ENCODE results near the gene H19.

H19 gene

DNA sequence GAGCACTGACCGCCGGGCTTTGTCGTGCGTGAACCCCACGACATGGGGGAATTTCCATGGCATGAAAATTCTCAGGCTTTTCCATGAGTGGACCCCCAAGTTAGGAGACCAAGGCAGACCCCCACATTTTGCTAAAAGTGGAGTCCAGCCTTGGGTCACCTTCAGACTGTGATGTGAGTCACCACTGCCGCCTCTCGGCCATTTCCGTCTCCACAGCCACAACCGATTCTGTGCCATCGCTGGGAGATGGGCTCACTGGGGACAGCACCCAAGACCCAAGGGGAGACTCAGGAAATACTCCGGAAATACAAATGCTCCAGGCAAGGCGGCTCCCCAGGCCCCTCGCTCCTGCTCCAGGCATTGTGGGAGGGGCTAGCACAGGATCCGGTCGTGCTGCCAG, 1.2 kb upstream of the H19 start:
- in situ Hi-C loops (cut with HindIII; ENCODE audit: low pct_unique_long_range_greater_than_20kb, low sequenced_read_pairs) = no loop called here
- no peak for TF ChIP-seq JUND (IDR thresholded peaks at IDR 0.05; ENCODE audit: low read depth)
- no peak for DNase-seq (ENCODE audit: low read depth in 1 of 2, low spot score in 1 of 2)

DNA sequence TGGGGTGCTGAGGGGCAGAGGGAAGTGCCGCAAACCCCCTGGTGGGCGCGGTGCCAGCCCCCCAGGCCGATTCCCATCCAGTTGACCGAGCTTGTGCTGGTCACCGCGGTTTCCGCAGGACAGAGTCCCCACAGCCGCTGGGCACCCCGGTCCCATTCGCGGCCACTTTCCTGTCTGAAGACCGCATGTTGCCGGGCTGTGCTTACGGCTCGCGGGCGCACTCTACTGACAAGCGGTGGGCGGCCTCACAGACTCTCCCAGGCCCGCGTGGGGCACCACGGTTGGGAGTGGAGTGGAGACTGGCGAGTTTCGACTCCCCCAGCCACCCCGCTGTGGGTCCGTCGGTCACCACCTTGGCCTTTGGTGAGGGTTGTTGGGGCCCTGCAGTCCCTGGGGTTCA, 648 bp upstream of the H19 start:
- TF ChIP-seq JUND (IDR thresholded peaks at IDR 0.05; ENCODE audit: low read depth) = no peak
- in situ Hi-C loops (cut with HindIII; ENCODE audit: low pct_unique_long_range_greater_than_20kb, low sequenced_read_pairs) = no loop called here
- DNase-seq (ENCODE audit: low read depth in 1 of 2, low spot score in 1 of 2) = no peak

DNA sequence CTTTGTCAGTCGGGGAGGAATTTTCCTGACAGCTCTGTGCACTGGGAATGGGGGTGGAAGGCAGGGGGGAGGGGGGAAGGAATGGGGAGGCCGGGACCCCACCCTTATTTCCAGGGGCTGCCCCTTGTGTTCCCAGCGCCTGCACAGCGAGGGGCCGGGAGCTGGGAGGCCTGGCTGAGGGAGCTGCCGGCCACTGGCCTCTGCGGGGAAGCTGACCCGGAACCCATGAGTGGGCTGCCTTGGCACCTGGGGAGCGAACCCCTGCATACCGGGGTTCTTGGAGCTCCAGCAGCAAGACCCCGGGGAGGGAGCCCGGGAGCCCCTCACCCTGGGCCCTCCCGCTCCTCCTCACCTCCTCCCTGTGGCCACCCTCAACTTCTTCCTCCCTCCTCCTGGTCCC, 3.5 kb downstream of the H19 start:
- DNase-seq (ENCODE audit: low read depth in 1 of 2, low spot score in 1 of 2) = no peak
- in situ Hi-C loops (cut with HindIII; ENCODE audit: low pct_unique_long_range_greater_than_20kb, low sequenced_read_pairs) = no loop called here
- no peak for TF ChIP-seq JUND (IDR thresholded peaks at IDR 0.05; ENCODE audit: low read depth)

DNA sequence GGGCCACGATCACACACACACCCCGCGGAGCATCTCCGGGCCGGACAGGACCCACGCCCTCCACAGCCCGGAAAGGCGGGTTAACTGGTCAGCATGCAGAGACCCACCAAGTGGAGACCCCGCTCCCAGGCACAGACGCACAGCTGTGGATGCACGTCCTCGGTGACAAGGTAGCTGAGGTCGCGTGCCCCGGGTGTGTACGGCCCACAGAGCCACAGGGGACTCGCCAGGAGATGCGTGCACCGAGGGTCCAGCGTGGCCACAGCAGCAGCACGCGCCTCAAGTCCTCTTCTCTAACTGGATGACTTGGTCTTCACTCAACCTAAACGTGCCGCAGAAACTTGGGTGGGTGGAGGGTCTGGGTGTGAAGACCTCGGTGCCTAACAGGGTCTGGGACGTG, 5.5 kb downstream of the H19 start:
- TF ChIP-seq JUND (IDR thresholded peaks at IDR 0.05; ENCODE audit: low read depth) = no peak
- DNase-seq (ENCODE audit: low read depth in 1 of 2, low spot score in 1 of 2) = no peak

DNA sequence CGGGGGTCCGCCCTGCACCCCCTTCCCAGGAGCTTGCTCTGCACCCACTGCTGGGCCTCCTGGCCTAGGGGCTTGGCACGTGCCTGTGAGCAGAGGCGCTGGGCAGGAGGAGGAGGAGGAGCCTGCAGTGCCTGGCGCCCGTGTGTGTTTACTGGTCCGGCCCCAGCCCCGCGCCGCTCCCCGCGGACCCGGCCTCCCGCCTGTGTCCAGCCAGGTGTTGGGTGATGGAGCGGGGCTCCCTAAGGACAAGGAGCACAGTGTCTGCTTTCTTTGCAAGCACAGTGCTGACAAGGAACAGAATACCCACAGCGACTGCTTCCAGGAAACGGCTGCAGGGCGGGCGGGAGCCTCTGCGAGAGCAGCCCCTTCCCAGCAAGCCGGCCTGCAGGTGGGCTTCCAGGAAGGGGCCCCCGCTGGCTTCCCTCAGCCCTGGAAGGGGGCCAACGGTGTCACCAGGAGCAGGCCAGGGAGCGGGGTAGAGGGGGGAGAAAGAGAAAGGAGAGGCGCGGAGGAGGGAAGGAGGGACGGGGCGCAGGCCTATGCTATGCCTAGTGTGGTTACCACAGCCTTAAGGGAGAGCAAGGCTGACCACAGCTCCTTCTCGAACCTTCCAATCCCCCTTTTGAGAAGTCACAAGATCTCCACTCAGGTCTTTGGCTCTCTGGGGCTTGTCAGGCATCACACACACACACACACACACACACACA, 6.6 kb downstream of the H19 start:
- no peak for DNase-seq (ENCODE audit: low read depth in 1 of 2, low spot score in 1 of 2)
- no peak for TF ChIP-seq JUND (IDR thresholded peaks at IDR 0.05; ENCODE audit: low read depth)
- in situ Hi-C loops (cut with HindIII; ENCODE audit: low pct_unique_long_range_greater_than_20kb, low sequenced_read_pairs) = no loop called here

More for the DNA sequence above, 5.5 kb downstream of the H19 start:
- in situ Hi-C loops (cut with HindIII; ENCODE audit: low pct_unique_long_range_greater_than_20kb, low sequenced_read_pairs) = no loop called here

DNA sequence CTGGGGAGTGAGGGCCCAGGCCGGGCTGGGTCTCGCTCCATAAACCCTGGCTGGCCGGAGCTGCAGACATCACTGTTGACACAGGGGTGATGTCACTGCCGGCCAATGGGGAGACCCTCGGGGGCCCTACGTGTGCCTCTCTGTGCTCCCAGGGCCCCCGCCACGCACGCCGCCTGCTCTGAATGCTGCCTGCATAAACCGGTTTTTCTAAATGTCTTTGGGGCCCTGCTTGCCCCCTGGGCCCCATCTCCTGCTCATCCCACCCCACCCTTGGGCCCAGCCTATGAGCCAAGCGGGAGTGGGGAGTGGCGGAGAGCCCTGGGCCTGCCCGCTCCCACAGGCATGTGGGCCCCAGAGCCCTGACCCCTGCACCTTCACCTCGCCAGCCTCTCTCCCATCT, 7.7 kb downstream of the H19 start:
- in situ Hi-C loops (cut with HindIII; ENCODE audit: low pct_unique_long_range_greater_than_20kb, low sequenced_read_pairs) = no loop called here
- DNase-seq (ENCODE audit: low read depth in 1 of 2, low spot score in 1 of 2) = no peak
- TF ChIP-seq JUND (IDR thresholded peaks at IDR 0.05; ENCODE audit: low read depth) = no peak

DNA sequence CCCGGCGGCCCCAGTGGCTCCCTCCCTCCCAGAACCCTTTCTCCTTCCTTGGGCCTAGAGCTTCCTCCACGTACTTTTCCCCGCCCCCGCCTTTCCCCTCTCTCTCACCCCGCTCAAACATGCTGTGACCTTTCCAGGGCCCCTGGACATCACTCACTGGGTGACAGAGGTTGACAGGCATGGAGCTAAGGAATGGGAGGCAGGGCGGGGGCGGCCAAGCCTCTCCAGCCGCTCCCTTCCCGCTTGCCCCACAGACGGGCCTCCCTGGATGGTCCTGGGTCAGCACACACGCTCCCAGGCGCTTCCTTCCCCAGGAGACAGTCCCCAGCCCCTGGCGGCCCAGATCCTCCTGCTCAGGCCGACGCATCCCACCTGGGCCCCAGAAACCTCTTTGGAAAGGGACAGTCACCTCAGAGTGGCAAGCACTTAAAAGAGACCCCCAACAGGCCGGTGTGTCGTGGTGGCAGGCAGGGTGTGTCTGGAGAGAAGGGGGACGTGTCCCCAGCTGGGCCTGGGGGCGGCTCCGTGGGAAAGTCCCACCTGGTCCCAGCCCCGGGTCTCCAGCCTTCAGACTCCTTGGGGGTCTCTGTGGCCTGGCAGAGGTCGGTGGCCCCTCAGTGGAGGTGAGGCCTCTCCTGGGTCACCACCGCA, 8.8 kb downstream of the H19 start:
- in situ Hi-C loops (cut with HindIII; ENCODE audit: low pct_unique_long_range_greater_than_20kb, low sequenced_read_pairs) = no loop called here

DNA sequence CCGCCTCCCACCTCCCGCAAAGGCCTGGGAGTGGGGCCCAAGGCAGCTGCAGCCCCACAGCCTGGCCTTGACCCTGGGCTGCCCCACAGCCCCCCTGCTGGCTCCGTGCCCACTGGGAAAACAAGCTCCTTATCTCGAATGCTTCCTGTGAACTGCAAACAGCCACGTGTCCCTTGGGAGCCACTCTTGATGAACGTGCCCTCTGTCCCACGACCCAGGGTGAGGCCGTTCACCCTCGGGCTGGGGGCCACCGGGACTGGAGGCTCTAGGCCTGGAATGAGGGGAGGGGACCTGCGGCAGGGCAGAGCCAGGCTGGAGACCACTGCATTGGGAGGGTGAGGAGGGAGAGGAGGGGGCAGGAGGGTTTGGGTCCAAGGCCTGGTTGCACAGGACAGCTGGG, 9.5 kb downstream of the H19 start:
- in situ Hi-C loops (cut with HindIII; ENCODE audit: low pct_unique_long_range_greater_than_20kb, low sequenced_read_pairs) = no loop called here
- TF ChIP-seq JUND (IDR thresholded peaks at IDR 0.05; ENCODE audit: low read depth) = no peak

More for the DNA sequence above, 8.8 kb downstream of the H19 start:
- TF ChIP-seq JUND (IDR thresholded peaks at IDR 0.05; ENCODE audit: low read depth) = no peak
- DNase-seq (ENCODE audit: low read depth in 1 of 2, low spot score in 1 of 2) = no peak

DNA sequence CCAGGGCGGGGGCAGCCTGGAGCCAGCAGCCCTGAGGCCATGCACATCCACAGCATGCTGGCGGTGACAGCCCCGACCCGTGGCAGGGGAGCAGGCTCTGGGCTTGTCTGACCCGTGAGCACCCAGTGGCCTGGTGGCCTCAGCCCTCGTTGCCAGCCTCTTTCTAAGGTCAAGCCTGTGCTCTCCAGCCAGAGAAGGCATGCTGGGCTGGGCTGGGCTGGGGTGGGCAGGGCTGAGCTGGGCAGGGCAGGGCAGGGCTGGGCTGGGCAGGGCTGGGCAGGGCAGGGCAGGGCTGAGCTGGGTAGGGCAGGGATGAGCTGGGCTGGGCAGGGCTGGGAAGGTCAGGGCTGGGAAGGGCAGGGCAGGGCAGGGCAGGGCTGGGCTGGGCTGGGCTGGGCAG, 10.6 kb downstream of the H19 start:
- in situ Hi-C loops (cut with HindIII; ENCODE audit: low pct_unique_long_range_greater_than_20kb, low sequenced_read_pairs) = no loop called here
- TF ChIP-seq JUND (IDR thresholded peaks at IDR 0.05; ENCODE audit: low read depth) = no peak
- no peak for DNase-seq (ENCODE audit: low read depth in 1 of 2, low spot score in 1 of 2)

More for the DNA sequence above, 9.5 kb downstream of the H19 start:
- no peak for DNase-seq (ENCODE audit: low read depth in 1 of 2, low spot score in 1 of 2)

DNA sequence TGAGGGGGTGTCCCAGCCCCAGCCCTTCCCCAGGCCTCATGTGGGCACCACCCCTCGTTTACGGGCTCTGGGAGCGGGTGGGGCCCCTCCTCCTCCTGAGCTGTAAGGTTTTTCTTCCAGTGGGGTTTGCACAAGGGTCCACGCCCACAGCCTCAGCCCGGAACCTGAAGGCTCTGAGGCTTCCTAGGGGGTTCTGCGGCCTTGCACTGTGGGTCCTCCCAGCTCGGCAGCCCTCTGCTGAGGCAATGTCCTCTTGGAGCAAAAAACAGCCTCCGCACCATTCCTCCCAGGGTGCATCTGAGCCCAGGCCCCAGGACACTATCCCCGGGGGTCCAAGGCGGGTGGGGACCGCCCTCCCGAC, 14.1 kb downstream of the H19 start:
- no peak for TF ChIP-seq JUND (IDR thresholded peaks at IDR 0.05; ENCODE audit: low read depth)
- no peak for DNase-seq (ENCODE audit: low read depth in 1 of 2, low spot score in 1 of 2)
- in situ Hi-C loops (cut with HindIII; ENCODE audit: low pct_unique_long_range_greater_than_20kb, low sequenced_read_pairs) = no loop called here

DNA sequence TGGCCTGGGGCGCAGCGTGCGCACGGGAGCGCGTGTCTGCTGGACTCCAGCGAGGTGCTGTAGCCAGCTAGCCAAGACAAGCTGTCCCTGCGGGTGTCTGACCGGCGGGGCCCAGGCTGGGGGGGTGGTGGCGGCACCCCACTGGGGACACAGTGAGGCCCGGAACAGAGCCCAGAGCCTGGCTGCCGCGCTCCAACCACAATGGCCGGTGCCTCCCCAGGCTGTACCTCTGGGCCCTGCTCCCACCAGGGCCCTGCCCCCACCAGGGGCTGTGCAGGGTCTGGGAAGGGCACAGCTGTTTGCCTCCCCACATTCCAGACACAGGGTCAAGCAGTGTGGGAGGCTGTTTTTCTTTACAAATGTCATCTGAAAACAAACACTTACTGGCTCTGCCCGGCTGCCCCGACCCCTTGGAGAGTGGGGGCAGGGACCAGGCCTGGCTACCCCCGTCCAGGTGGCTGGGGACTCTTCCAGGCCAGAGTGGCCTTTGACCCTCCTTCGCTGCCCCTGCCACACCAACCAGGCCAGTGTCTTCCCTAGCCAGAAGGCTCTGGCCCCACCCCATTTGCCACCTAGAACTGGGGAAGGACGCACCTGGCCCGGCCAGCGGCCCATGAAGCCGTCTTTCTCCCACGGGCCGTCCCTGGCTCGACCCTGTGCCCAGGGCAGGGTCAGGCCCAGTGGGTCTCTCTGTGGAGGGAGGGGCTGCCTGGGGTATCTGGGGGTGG, 14.6 kb downstream of the H19 start:
- TF ChIP-seq JUND (IDR thresholded peaks at IDR 0.05; ENCODE audit: low read depth) = no peak
- in situ Hi-C loops (cut with HindIII; ENCODE audit: low pct_unique_long_range_greater_than_20kb, low sequenced_read_pairs) = no loop called here
- DNase-seq (ENCODE audit: low read depth in 1 of 2, low spot score in 1 of 2) = no peak

DNA sequence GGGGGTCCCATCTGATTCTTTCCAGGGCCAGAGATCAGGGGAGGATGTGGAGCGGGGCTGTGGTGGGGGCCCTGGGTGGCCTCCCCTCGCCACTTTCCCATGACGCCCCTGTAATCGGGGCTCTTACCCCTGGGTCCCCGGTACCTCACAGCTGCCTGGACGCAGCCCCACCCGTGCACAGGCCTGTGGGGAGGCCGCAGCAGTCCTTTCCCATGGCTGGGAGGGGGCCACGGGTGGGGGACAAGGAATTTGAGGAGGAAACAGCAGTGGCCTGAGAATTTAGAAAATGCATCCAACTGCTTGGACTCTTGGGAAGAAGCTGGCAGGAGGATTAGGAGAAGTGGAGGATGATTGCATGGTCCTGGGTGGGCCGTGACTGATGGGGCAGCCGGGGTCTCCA, 18.0 kb downstream of the H19 start:
- DNase-seq (ENCODE audit: low read depth in 1 of 2, low spot score in 1 of 2) = no peak
- no peak for TF ChIP-seq JUND (IDR thresholded peaks at IDR 0.05; ENCODE audit: low read depth)
- in situ Hi-C loops (cut with HindIII; ENCODE audit: low pct_unique_long_range_greater_than_20kb, low sequenced_read_pairs) = no loop called here
